Measurements from ENCODE around the gene CHST2. TPM values are rescaled to one million over a fixed set of nuclear protein-coding genes. Genes with fewer than 3 reads are reported as not detected.

CHST2 gene
- total RNA-seq, 2 donors from 2014 or later: 3.5 to 11.3 TPM

GRCh38 chr3:143110371-143110770 lies 9.2 kb upstream of the CHST2 start:
- Histone ChIP-seq H3K4me1 (ENCODE audit: control insufficient read depth in 1 of 2, low read depth in 2 of 2) (no peaks in the 10 kb centered on the region), H3K4me3 (no peak overlapping the region), H3K27me3 (replicated peaks; ENCODE audit: insufficient read depth) (no peaks in the 10 kb centered on the region), H3K36me3 (no peaks in the 10 kb centered on the region), H3K27ac (no peak overlapping the region), H3K9me3 (peaks cover 13% of the 10 kb centered on the region)
- DNase-seq (ENCODE audit: low spot score): no peak
- no peak for TF ChIP-seq CTCF (IDR thresholded peaks at IDR 0.05)
- no peak for ATAC-seq (ENCODE audit: insufficient number of reproducible peaks, low FRiP score, low read depth)

GRCh38 chr3:143118630-143119008 lies 952 bp upstream of the CHST2 start:
- H3K27ac ChIP-seq: no peak overlapping the region
- no peak for TF ChIP-seq CTCF (IDR thresholded peaks at IDR 0.05)
- peak overlapping the region; percentile 87 for H3K4me3 ChIP-seq
- H3K4me1 ChIP-seq (ENCODE audit: control insufficient read depth in 1 of 2, low read depth in 2 of 2): peaks cover 0 to 11% of the 10 kb centered on the region in 2 donors
- no peak for DNase-seq (ENCODE audit: low spot score)
- no peaks in the 10 kb centered on the region for H3K27me3 ChIP-seq (replicated peaks; ENCODE audit: insufficient read depth)
- no peaks in the 10 kb centered on the region for H3K9me3 ChIP-seq
- no peaks in the 10 kb centered on the region for H3K36me3 ChIP-seq
- no peak for ATAC-seq (ENCODE audit: insufficient number of reproducible peaks, low FRiP score, low read depth)

- H3K27ac ChIP-seq: no peak overlapping the region
- H3K36me3 ChIP-seq: no peaks in the 10 kb centered on the region
- no peak for DNase-seq (ENCODE audit: low spot score)
- no peaks in the 10 kb centered on the region for H3K27me3 ChIP-seq (replicated peaks; ENCODE audit: insufficient read depth)
- H3K9me3 ChIP-seq: no peaks in the 10 kb centered on the region
- no peak for TF ChIP-seq CTCF (IDR thresholded peaks at IDR 0.05)
- H3K4me1 ChIP-seq (ENCODE audit: control insufficient read depth in 1 of 2, low read depth in 2 of 2): peaks cover 0 to 11% of the 10 kb centered on the region in 2 donors
- H3K4me3 ChIP-seq: peak overlapping the region; percentile 87
- ATAC-seq (ENCODE audit: insufficient number of reproducible peaks, low FRiP score, low read depth): no peak
These were observed 574 bp downstream of the CHST2 start for GRCh38 chr3:143119974-143120715.

GRCh38 chr3:143120716-143121240 lies 1.2 kb downstream of the CHST2 start:
- no peaks in the 10 kb centered on the region for H3K36me3 ChIP-seq
- peaks cover 0 to 11% of the 10 kb centered on the region in 2 donors for H3K4me1 ChIP-seq (ENCODE audit: control insufficient read depth in 1 of 2, low read depth in 2 of 2)
- H3K4me3 ChIP-seq: peak overlapping the region; percentile 87
- DNase-seq (ENCODE audit: low spot score) (no peak), ATAC-seq (ENCODE audit: insufficient number of reproducible peaks, low FRiP score, low read depth) (no peak)
- H3K27me3 ChIP-seq (replicated peaks; ENCODE audit: insufficient read depth): no peaks in the 10 kb centered on the region
- no peak overlapping the region for H3K27ac ChIP-seq
- TF ChIP-seq CTCF (IDR thresholded peaks at IDR 0.05): no peak
- H3K9me3 ChIP-seq: no peaks in the 10 kb centered on the region

GRCh38 chr3:143121241-143122088 lies 1.9 kb downstream of the CHST2 start:
- Histone ChIP-seq H3K4me3 (peak overlapping the region; percentile 87), H3K27ac (no peak overlapping the region), H3K36me3 (no peaks in the 10 kb centered on the region), H3K9me3 (no peaks in the 10 kb centered on the region), H3K27me3 (replicated peaks; ENCODE audit: insufficient read depth) (no peaks in the 10 kb centered on the region), H3K4me1 (ENCODE audit: control insufficient read depth in 1 of 2, low read depth in 2 of 2) (peaks cover 0 to 11% of the 10 kb centered on the region in 2 donors)
- ATAC-seq (ENCODE audit: insufficient number of reproducible peaks, low FRiP score, low read depth) (no peak), DNase-seq (ENCODE audit: low spot score) (no peak)
- no peak for TF ChIP-seq CTCF (IDR thresholded peaks at IDR 0.05)
